ENCODE data around the gene PCARE. TPM values are rescaled to one million over a fixed set of nuclear protein-coding genes. Genes with fewer than 3 reads are reported as not detected.
A peak's percentile ranks its signal among the peaks of the same experiment; 100 is the strongest.

The PCARE gene
- total and polyA plus RNA-seq, 4 donors, result not detected

DNA sequence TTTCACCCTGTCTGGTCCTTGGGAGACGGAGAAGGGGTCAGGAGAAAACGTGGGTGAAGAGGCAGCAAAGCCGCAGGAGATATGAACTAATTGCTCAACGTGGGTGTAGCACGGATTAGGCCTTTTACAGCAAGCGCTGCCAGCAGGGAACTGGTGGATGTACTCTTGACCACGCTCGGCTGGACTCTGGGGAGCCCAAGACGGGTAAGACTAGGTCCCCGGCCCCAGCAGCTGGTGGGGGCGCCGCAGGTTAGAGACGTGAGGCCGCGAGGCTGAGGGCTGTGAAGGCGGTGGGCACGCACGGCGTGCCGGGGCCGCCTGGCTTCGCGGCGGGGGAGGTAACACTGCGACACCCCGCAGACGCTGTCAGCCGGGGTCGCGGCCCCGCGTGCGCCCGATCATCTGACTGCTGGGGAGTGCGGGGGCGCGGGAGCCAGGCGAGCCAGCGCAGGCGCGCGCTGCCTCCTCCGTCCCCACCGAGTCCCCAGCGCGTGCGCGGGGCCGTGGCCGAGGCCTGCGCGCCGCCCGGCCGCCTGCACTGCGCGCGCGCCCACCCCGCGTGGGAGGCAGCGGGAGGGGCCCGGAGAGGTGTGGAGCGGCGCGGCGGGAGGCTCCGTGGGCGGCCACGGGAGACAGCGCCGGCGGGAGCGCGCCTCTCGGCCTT, 40.8 kb upstream of the PCARE start, which contains the start of gene CLIP4:
Gene CLIP4, plus strand, starts transcription at position 470 of the 664 bp plus-strand sequence. CDS start 5,974 bp downstream, outside the sequence.
- Histone ChIP-seq H3K9ac (ENCODE audit: low read depth in 1 of 2, low read length in 2 of 2) (peak within 1 kb of the TSS in 1 of 2 donors; percentile 66), H3K4me3 (ENCODE audit: low read depth in 1 of 3, low read length in 3 of 3) (peak within 1 kb of the TSS; percentile 59 to 92 (median 70)), H3K27ac (ENCODE audit: low read depth in 1 of 2, low read length in 2 of 2) (peak within 1 kb of the TSS; percentile 57 to 66), H3K36me3 (ENCODE audit: control insufficient read depth in 4 of 4, insufficient read depth in 3 of 4, low read depth in 1 of 4, low read length in 3 of 4) (no peaks in the 10 kb centered on the region), H3K4me1 (ENCODE audit: control insufficient read depth in 4 of 4, insufficient read depth in 4 of 4, low read length in 3 of 4) (peaks cover 0 to 10% (median 6%) of the 10 kb centered on the region in 4 donors), H3K27me3 (ENCODE audit: control insufficient read depth in 4 of 4, insufficient read depth in 4 of 4, low read length in 3 of 4) (peaks cover 0 to 8% (median 2%) of the 10 kb centered on the region in 4 donors), H3K9me3 (ENCODE audit: control insufficient read depth in 4 of 4, low read length in 3 of 4) (no peaks in the 10 kb centered on the region)
- TF ChIP-seq EGR1 (IDR thresholded peaks at IDR 0.05; ENCODE audit: low read depth in 2 of 2), result peak in 1 of 2 donors; percentile 27
- no peak for TF ChIP-seq NR2F2 (IDR thresholded peaks at IDR 0.05)
- 5% methylated on average over 76 of the region's 76 CpGs for WGBS
- DNase-seq (ENCODE audit: low spot score), result no peak

DNA sequence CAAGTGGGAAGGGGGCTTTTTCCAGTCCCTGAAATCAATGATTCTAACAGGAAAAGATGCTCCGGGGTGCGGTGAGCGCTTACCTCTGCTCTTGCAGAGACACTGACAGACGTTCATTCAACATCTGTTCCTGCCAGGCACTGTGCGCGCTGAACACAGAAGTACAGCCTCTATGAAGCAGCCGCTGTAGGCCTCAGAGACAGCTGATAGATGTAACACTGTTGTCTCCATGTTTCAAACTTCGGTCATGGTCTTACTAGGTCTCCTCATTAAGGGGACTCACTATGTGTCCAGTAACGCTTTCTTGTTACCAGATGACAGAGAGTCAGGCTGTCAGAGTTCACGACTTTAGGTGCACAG, 40.2 kb upstream of the PCARE start:
- H3K4me1 ChIP-seq (ENCODE audit: control insufficient read depth in 4 of 4, insufficient read depth in 4 of 4, low read length in 3 of 4), result peaks cover 0 to 10% (median 6%) of the 10 kb centered on the region in 4 donors
- H3K36me3 ChIP-seq (ENCODE audit: control insufficient read depth in 4 of 4, insufficient read depth in 3 of 4, low read depth in 1 of 4, low read length in 3 of 4), result no peaks in the 10 kb centered on the region
- H3K9ac ChIP-seq (ENCODE audit: low read depth in 1 of 2, low read length in 2 of 2), result no peak overlapping the region
- no peak for DNase-seq (ENCODE audit: low spot score)
- TF ChIP-seq, protein P1, sequence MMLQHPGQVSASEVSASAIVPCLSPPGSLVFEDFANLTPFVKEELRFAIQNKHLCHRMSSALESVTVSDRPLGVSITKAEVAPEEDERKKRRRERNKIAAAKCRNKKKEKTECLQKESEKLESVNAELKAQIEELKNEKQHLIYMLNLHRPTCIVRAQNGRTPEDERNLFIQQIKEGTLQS (IDR thresholded peaks at IDR 0.05), result no peak
- TF ChIP-seq, protein P2, sequence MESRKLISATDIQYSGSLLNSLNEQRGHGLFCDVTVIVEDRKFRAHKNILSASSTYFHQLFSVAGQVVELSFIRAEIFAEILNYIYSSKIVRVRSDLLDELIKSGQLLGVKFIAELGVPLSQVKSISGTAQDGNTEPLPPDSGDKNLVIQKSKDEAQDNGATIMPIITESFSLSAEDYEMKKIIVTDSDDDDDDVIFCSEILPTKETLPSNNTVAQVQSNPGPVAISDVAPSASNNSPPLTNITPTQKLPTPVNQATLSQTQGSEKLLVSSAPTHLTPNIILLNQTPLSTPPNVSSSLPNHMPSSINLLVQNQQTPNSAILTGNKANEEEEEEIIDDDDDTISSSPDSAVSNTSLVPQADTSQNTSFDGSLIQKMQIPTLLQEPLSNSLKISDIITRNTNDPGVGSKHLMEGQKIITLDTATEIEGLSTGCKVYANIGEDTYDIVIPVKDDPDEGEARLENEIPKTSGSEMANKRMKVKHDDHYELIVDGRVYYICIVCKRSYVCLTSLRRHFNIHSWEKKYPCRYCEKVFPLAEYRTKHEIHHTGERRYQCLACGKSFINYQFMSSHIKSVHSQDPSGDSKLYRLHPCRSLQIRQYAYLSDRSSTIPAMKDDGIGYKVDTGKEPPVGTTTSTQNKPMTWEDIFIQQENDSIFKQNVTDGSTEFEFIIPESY (IDR thresholded peaks at IDR 0.05), result no peak
- TF ChIP-seq JUND (IDR thresholded peaks at IDR 0.05), result no peak
- no peak for TF ChIP-seq RAD21 (IDR thresholded peaks at IDR 0.05)
- TF ChIP-seq NR2F2 (IDR thresholded peaks at IDR 0.05), result no peak
- TF ChIP-seq TAF1 (conservative IDR thresholded peaks at IDR 0.05), result no peak
- no peak for TF ChIP-seq FOXA1 (IDR thresholded peaks at IDR 0.05)
- no peak for TF ChIP-seq YY1 (IDR thresholded peaks at IDR 0.05)
- H3K4me3 ChIP-seq (ENCODE audit: low read depth in 1 of 3, low read length in 3 of 3), result no peak overlapping the region
- peaks cover 0 to 8% (median 2%) of the 10 kb centered on the region in 4 donors for H3K27me3 ChIP-seq (ENCODE audit: control insufficient read depth in 4 of 4, insufficient read depth in 4 of 4, low read length in 3 of 4)
- H3K9me3 ChIP-seq (ENCODE audit: control insufficient read depth in 4 of 4, low read length in 3 of 4), result no peaks in the 10 kb centered on the region
- WGBS, result 91% methylated on average over 10 of the region's 10 CpGs
- H3K27ac ChIP-seq (ENCODE audit: low read depth in 1 of 2, low read length in 2 of 2), result peak overlapping the region in 1 of 2 donors; percentile 44

DNA sequence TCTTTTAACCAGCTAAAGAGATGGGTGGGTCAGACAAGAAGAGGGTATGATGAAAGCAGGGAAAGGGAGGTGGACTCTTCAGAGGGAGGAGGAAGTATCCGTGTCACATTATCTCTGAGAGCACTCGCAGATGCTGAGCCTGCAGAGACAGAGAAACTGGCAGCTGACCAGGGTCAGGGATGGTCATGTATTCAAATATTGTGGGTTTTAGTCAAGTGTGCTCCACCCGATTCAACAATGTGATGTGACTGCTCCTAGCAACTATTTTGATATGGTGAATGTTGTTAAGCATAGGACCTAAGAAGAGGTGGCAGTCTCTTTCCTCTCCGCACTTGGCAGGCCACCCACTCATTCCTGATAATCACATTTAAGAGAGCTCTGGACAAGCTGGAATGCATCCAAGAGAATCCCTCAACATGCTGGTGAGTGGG, 39.6 kb upstream of the PCARE start:
- Histone ChIP-seq H3K9me3 (ENCODE audit: control insufficient read depth in 4 of 4, low read length in 3 of 4) (no peaks in the 10 kb centered on the region), H3K4me1 (ENCODE audit: control insufficient read depth in 4 of 4, insufficient read depth in 4 of 4, low read length in 3 of 4) (peaks cover 0 to 10% (median 6%) of the 10 kb centered on the region in 4 donors), H3K4me3 (ENCODE audit: low read depth in 1 of 3, low read length in 3 of 3) (no peak overlapping the region), H3K36me3 (ENCODE audit: control insufficient read depth in 4 of 4, insufficient read depth in 3 of 4, low read depth in 1 of 4, low read length in 3 of 4) (no peaks in the 10 kb centered on the region), H3K9ac (ENCODE audit: low read depth in 1 of 2, low read length in 2 of 2) (no peak overlapping the region), H3K27ac (ENCODE audit: low read depth in 1 of 2, low read length in 2 of 2) (no peak overlapping the region), H3K27me3 (ENCODE audit: control insufficient read depth in 4 of 4, insufficient read depth in 4 of 4, low read length in 3 of 4) (peaks cover 0 to 8% (median 2%) of the 10 kb centered on the region in 4 donors)
- TF ChIP-seq HNF4G (IDR thresholded peaks at IDR 0.05), result no peak
- no peak for TF ChIP-seq FOXA2 (IDR thresholded peaks at IDR 0.05)
- TF ChIP-seq YY1 (IDR thresholded peaks at IDR 0.05), result no peak
- no peak for TF ChIP-seq NR2F2 (IDR thresholded peaks at IDR 0.05)
- no peak for TF ChIP-seq EGR1 (IDR thresholded peaks at IDR 0.05; ENCODE audit: low read depth in 2 of 2)
- TF ChIP-seq RXRA (IDR thresholded peaks at IDR 0.05), result no peak
- TF ChIP-seq GABPA (IDR thresholded peaks at IDR 0.05 in 1 of 2, conservative IDR thresholded peaks at IDR 0.05 in 1 of 2), result no peak
- TF ChIP-seq, protein P2 (IDR thresholded peaks at IDR 0.05), result no peak
- TF ChIP-seq, protein P3, sequence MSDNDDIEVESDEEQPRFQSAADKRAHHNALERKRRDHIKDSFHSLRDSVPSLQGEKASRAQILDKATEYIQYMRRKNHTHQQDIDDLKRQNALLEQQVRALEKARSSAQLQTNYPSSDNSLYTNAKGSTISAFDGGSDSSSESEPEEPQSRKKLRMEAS (IDR thresholded peaks at IDR 0.05), result no peak
- TF ChIP-seq, protein P4, sequence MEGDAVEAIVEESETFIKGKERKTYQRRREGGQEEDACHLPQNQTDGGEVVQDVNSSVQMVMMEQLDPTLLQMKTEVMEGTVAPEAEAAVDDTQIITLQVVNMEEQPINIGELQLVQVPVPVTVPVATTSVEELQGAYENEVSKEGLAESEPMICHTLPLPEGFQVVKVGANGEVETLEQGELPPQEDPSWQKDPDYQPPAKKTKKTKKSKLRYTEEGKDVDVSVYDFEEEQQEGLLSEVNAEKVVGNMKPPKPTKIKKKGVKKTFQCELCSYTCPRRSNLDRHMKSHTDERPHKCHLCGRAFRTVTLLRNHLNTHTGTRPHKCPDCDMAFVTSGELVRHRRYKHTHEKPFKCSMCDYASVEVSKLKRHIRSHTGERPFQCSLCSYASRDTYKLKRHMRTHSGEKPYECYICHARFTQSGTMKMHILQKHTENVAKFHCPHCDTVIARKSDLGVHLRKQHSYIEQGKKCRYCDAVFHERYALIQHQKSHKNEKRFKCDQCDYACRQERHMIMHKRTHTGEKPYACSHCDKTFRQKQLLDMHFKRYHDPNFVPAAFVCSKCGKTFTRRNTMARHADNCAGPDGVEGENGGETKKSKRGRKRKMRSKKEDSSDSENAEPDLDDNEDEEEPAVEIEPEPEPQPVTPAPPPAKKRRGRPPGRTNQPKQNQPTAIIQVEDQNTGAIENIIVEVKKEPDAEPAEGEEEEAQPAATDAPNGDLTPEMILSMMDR (IDR thresholded peaks at IDR 0.05; ENCODE audit: low read depth, low read length, missing input control), result no peak
- no peak for TF ChIP-seq TAF1 (conservative IDR thresholded peaks at IDR 0.05)
- TF ChIP-seq RAD21 (IDR thresholded peaks at IDR 0.05), result no peak
- WGBS, result 77% methylated on average over 4 of the region's 4 CpGs
- no peak for DNase-seq (ENCODE audit: low spot score)
